Stimulated activated CD8-positive, alpha-beta memory T cell treated with anti-CD3 and anti-CD28 coated beads, Interleukin-12 subunit alpha, Interleukin-12 subunit beta, amount 100 ng/mL, for 24 hours (primary cell): ENCODE measurements around the gene SLC6A9.

Experiments used
- DNase-seq: peaks from one replicate; pipeline ENCODE4 v3.0.0-alpha.2; 2020; ENCODE audit errors: extremely low read depth

SLC6A9 gene

DNA sequence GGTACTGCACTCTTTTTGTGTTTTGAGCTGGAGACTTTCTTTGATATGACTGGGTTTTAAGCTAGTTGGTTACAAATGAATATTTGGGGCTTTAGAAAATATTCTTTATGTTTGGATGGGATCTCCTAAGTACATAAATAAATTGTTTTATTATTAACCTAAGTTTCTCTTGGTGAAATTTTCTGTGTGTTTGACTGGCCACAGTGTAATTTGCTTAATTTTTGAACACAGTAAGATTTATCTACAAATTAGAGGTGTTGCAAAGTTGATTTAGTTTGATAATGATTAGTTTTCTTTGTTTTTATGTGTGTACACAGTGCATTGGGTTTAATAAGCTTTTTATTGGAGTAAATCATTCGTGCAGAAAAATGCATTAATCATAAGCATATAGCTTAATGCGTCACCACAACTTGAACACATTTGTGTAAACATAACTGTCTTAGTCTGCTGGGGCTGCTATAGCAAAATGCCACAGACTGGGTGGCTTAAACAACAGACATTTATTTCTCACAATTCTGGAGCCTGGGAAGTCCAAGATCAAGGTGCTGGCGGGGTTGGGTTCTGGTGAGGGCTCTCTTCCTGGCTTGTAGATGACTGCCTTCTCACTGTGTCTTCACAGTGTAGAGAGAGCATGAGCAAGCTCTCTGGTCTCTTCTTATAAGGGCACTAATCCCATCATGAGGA lies 17.4 kb upstream of the SLC6A9 start:
- DNase-seq, result no peak

DNA sequence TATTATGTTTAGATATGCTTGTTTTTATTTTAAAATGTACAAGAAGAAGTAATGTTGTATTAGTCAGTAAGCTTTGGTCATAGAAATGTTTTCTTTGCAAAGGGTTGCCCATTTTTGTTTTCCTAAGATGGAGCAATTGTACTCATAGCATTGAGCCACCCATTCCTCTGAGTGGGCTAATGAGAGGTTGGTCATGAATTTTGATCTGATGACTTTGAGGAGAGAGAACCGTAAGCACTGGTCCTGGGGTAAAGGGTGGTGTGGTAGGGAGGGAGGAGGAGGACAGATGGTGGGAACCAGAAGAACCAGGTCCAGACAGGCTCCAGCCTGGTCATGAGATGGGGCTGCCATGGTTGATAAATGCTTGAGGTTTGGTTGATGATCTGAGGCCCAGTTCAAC lies 15.9 kb upstream of the SLC6A9 start:
- no peak for DNase-seq

DNA sequence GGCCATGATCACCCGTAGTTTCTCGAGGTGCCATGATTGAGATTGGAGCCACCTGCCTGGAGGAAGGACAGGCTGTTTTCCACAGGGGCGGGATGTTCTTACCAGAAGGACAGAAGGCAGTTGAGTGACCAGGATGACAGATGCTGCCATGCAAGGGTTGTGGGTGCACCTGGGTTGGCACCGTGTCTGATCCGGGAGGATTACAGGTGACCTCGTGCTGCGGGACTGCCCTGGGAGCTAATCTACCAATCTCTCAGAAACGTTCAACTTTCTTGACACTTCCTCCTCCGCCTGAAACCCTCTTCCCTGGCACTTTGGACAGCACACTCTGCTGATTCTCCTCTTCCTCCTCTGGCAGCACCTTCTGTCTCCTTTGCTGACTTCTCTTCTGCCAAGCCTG lies 13.8 kb upstream of the SLC6A9 start:
- no peak for DNase-seq

- no peak for DNase-seq
Measured at GRCh38 chr1:44044071-44044801, 13.0 kb upstream of the SLC6A9 start.

DNA sequence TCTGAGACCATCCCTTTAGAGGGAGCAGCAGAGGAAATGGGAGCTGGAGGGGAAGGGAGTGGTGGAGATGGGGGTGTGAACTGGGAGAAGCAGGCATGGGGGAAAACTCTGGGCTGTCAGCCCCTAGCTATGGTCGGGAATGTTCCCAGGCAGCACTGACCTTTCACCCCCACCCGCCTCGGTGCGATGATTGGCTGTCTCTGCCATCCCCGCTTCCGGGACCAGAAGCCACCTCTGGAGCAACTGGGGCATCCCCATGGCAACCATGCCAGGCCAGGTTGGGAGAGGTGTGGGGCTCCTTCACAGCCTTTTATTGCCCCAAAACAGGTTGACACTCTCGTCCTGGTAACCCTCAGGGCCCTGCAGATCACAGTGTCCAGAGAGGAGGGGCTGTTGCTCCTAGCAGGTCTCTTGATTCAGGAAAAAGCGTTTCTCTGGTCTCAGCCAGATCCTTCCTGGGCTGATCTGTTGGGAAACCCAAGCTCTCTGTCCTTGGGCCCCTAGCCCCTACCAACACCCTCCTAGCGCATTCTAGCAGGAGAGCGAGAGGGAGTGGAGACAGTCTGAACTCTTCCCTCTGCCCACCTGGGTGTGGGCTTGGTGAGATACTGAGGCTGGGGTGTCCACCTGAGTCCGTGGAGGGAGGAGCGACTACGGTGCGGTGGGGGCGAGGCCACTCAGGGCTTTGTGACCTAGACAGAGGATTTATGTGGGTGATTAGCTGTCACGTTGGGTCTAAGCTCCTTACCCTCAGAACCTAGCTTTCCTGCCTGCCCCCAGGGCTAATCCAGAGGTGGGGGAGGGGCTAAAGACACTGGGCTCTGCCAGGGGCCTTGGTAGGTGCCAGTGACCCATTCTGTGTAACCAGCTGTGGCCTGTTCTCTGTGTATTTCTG lies 12.2 kb upstream of the SLC6A9 start:
- DNase-seq, result no peak

- no peak for DNase-seq
Measured at GRCh38 chr1:44040846-44041245, 9.6 kb upstream of the SLC6A9 start.

- no peak for DNase-seq
Measured at GRCh38 chr1:44040418-44040817, 9.2 kb upstream of the SLC6A9 start.

- DNase-seq, result no peak
Measured at GRCh38 chr1:44038876-44039657, 7.8 kb upstream of the SLC6A9 start.

- no peak for DNase-seq
Measured at GRCh38 chr1:44037154-44037553, 5.9 kb upstream of the SLC6A9 start.

- DNase-seq, result no peak
Measured at GRCh38 chr1:44036409-44037139, 5.3 kb upstream of the SLC6A9 start.

GRCh38 chr1:44035726-44036408 lies 4.6 kb upstream of the SLC6A9 start:
- DNase-seq, result no peak

GRCh38 chr1:44034976-44035716 lies 3.9 kb upstream of the SLC6A9 start:
- no peak for DNase-seq

GRCh38 chr1:44034423-44034822 lies 3.2 kb upstream of the SLC6A9 start:
- no peak for DNase-seq

- DNase-seq, result no peak
Measured at GRCh38 chr1:44033756-44034155, 2.5 kb upstream of the SLC6A9 start.

- DNase-seq, result no peak
Measured at GRCh38 chr1:44033041-44033575, 1.8 kb upstream of the SLC6A9 start.

DNA sequence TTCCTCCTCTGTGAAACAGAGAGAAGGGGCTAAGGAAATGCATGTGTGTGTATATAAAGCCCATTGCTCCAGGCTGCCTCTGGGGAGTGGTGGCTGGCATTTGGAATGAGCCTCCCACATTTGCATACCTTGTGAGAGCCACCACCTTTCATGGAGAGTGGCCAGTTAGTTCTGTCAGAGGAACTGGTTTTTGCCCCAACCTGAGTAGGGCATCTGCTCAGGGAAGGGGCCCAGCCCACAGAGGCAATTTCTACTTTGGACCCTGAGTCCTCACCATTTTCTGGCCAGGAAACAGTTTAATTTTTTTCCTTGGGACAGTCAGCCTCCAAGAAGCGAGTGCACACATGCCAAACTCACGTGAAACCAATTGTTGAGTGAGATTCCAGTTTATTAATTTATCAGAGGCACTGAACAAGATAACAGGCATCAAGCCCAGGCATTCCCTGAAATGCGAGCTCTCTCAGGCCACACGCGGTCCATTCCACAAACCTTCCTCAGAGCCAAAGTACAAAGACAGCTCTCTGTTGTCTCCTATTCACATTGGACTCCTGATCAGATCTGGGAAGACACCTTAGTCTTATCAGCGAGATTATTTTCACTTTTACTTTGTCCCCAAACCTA lies 1.0 kb upstream of the SLC6A9 start:
- no peak for DNase-seq

GRCh38 chr1:44030605-44031251 lies 534 bp downstream of the SLC6A9 start:
- DNase-seq, result no peak

DNA sequence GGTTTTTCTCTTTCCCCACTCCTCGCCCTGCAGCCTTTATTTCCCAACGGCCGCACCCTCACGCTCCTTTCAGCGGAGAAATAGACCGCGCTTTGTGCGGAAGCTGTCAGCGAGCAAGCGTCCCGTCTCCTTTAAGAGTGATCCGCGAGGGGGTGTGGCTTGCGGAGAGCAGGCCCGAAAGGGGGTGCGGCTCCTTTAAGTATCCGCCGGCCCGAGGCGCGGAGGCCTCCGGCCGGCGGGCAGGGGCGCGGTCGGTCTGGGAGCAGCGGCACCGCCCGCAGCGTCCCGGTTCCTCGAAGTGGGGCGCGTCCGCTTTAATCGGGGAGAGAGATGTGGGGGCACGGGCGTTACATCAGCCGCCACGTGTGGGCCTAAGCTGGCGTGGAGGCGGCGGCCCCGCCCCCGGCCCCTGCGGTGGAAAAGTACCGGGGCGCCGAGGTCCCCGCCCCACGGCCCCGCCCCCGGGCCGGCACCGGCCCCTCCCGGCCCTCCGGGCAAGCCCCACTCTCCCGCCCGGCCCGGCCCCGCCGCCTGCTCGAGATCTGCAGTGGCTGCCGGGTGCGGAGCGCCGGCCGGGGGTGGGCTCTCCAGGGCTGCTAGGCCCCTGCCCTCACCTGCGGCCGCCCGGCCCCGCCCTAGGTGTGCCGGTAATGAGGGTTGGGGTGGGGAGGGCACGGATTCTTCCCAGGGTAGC lies 1.2 kb downstream of the SLC6A9 start:
- DNase-seq, result peak; percentile 75
